HL-60 (cell line): ENCODE data around the gene AIFM3.
A peak's percentile ranks its signal among the peaks of the same experiment; 100 is the strongest.
"Not testable (repeated sequence)": the region's sequence is repeated elsewhere in the genome, so short reads cannot be mapped to it uniquely, and the experiment has no call there.

Source experiments
- DNase-seq, 2 experiments: peaks; one replicate each; pipeline ENCODE4 v3.0.0-alpha.2; 2010 to 2020; ENCODE audit warnings: low read depth in 1 of 2, low spot score in 1 of 2
- H3K27ac ChIP-seq: fragments of 250-450 bp; sonication (Bioruptor Pico); replicated peaks from 2 replicates; pipeline ENCODE4 v1.5.1; 2020; ENCODE audit warnings: mild to moderate bottlenecking, moderate library complexity
- H3K27me3 ChIP-seq: fragments of 250-450 bp; sonication (Bioruptor Pico); 2 replicates; pipeline ENCODE4 v1.5.1; 2021; ENCODE audit warnings: mild to moderate bottlenecking, moderate library complexity; ENCODE audit not compliant: insufficient read depth, poor library complexity, severe bottlenecking
- H3K4me3 ChIP-seq: replicated peaks from 2 replicates; pipeline ENCODE4 v1.5.1; 2011; ENCODE audit warnings: mild to moderate bottlenecking, control low read depth, low read length; ENCODE audit not compliant: insufficient read depth
- GABPA ChIP-seq: IDR thresholded peaks from 2 replicates; pipeline ENCODE4 v1.6.1; 2012; ENCODE audit warnings: low read depth
- POLR2AphosphoS5 ChIP-seq: IDR thresholded peaks from 2 replicates; pipeline ENCODE4 v1.6.1; 2012; ENCODE audit warnings: low read depth
- SPI1 ChIP-seq: IDR thresholded peaks from 2 replicates; pipeline ENCODE4 v1.6.1; 2012; ENCODE audit warnings: low read depth, mild to moderate bottlenecking, borderline replicate concordance
- TF ChIP-seq, protein P1 (sequence below): IDR thresholded peaks from one replicate; pipeline ENCODE4 v1.5.1; 2011; ENCODE audit warnings: low read length, control low read depth, inconsistent platforms; ENCODE audit not compliant: insufficient read depth
- TF ChIP-seq, protein P2 (sequence below): IDR thresholded peaks from 2 replicates; pipeline ENCODE4 v1.6.1; 2012; ENCODE audit warnings: low read depth; ENCODE audit not compliant: insufficient replicate concordance

Gene AIFM3

DNA sequence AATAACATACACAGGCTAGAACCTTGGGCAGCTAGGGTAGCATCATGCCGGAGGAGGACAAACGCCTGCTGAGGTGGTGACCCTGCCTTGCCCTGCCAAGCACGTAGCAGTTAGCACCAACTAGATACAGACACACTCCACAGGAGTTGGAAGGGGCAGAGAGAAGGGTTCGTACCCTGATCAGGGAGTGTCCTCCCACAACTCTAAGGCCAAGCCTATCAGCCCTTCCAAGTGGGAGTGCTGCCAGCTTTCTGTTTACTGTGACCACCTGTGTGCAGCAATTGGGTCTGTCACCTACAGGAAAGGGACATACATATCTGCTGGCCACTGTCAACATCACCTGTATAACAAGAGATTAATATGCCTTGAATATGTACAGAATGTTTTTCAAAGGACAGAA, 36.7 kb downstream of the AIFM3 start:
- TF ChIP-seq GABPA, result no peak
- TF ChIP-seq, protein P1, sequence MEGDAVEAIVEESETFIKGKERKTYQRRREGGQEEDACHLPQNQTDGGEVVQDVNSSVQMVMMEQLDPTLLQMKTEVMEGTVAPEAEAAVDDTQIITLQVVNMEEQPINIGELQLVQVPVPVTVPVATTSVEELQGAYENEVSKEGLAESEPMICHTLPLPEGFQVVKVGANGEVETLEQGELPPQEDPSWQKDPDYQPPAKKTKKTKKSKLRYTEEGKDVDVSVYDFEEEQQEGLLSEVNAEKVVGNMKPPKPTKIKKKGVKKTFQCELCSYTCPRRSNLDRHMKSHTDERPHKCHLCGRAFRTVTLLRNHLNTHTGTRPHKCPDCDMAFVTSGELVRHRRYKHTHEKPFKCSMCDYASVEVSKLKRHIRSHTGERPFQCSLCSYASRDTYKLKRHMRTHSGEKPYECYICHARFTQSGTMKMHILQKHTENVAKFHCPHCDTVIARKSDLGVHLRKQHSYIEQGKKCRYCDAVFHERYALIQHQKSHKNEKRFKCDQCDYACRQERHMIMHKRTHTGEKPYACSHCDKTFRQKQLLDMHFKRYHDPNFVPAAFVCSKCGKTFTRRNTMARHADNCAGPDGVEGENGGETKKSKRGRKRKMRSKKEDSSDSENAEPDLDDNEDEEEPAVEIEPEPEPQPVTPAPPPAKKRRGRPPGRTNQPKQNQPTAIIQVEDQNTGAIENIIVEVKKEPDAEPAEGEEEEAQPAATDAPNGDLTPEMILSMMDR, result no peak
- no peak for TF ChIP-seq SPI1
- TF ChIP-seq, protein P2, sequence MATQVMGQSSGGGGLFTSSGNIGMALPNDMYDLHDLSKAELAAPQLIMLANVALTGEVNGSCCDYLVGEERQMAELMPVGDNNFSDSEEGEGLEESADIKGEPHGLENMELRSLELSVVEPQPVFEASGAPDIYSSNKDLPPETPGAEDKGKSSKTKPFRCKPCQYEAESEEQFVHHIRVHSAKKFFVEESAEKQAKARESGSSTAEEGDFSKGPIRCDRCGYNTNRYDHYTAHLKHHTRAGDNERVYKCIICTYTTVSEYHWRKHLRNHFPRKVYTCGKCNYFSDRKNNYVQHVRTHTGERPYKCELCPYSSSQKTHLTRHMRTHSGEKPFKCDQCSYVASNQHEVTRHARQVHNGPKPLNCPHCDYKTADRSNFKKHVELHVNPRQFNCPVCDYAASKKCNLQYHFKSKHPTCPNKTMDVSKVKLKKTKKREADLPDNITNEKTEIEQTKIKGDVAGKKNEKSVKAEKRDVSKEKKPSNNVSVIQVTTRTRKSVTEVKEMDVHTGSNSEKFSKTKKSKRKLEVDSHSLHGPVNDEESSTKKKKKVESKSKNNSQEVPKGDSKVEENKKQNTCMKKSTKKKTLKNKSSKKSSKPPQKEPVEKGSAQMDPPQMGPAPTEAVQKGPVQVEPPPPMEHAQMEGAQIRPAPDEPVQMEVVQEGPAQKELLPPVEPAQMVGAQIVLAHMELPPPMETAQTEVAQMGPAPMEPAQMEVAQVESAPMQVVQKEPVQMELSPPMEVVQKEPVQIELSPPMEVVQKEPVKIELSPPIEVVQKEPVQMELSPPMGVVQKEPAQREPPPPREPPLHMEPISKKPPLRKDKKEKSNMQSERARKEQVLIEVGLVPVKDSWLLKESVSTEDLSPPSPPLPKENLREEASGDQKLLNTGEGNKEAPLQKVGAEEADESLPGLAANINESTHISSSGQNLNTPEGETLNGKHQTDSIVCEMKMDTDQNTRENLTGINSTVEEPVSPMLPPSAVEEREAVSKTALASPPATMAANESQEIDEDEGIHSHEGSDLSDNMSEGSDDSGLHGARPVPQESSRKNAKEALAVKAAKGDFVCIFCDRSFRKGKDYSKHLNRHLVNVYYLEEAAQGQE, result no peak
- no peak for TF ChIP-seq POLR2AphosphoS5
- DNase-seq, result no peak
- Histone ChIP-seq H3K4me3 (no peak overlapping the region), H3K27me3 (no peaks in the 10 kb centered on the region), H3K27ac (no peak overlapping the region)

DNA sequence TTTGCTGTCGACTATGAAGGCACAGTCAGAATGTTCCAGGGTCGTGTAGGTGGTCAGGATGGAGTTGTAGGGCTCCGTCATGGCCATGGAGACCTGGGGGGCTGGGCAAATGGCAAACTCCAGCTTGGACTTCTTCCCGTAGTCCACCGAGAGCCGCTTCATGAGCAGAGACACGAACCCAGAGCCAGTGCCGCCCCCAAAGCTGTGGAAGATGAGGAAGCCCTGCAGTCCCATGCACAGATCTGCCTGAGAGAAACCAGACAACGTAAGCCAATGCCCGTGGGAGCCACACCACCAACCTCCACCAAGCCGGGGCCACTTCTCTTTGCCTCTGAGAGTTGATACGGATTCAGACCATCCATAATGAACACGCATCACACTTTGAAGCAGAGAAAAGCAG, 42.2 kb downstream of the AIFM3 start:
- H3K27ac ChIP-seq, H3K27me3 ChIP-seq, H3K4me3 ChIP-seq, DNase-seq: not testable (repeated sequence)

DNA sequence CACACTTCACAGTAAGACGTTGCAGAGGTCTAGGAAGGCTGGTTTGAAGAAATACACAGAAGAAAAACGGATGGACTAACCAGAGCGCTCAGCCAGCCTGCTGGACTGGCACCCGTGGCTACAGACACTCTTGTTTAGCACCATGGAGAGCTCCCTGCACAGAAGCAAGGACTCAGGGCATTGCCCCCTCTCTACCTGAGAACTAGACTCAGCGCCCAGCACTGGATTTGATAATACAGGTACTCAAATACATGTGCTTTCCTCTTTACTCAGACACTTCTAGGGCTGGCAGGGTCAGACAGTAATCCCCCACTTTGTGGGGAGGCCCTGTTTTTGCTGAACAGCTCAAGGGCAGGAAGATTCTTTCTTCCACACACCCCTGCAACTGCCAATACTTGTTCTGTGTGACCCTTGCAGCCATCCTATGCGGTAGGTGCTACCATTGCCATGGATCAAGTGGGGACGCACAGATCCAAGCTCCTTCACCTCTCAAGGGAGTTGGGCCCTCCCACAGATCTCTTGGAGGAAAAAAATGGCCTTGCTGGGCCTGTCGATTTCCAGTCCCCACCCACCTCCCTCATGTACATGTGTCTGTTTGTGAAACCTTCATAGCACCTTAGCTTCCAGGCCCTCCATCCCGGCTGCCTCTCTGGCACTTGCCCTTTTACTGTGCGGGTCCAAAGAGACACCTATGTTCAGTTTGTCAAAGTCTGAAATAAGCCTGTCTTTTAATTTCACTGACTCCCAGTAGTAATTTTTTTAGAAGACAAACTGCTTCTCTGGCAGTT, 42.8 kb downstream of the AIFM3 start:
- TF ChIP-seq SPI1, result no peak
- TF ChIP-seq, protein P2, result peak; percentile 97
- Histone ChIP-seq H3K27me3 (peaks cover 15% of the 10 kb centered on the region), H3K4me3 (no peak overlapping the region), H3K27ac (no peak overlapping the region)
- DNase-seq, result peak in 1 of 2 experiments; percentile 46

DNA sequence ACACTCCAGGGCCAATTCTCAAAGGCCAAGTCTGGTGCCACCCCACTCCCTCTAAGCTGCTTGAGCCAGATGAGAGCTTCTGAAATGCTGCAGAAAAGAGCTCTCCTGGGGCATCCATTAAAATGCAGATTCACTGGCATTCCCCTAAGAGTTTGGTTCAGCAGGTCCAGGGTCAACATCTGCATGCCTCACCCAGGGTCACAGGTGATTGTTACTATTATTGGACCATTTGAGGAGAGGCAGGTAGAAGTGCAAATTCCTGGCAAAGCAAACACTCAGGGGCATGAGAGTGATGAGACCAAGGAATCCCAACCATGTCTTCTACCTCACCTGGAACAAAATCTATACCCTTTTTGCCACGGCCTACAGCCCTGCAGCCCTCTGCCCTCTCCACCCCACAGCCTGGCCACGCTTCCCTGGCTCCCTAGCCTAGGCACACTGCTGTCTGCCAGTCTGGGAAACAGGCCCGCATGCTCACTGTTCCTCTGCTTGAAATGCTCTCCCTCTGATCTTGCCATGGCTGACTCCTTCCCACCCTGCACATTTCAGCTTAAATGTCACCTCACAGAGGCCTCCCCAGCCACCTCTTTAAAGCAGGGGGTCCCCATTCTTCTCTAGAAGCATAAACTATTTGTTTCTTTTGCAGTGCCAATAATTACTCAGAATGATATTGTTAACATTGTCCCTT, 43.5 kb downstream of the AIFM3 start:
- no peak overlapping the region for H3K4me3 ChIP-seq
- TF ChIP-seq POLR2AphosphoS5 (no peak), GABPA (no peak), SPI1 (no peak)
- TF ChIP-seq, protein P2, result no peak
- TF ChIP-seq, protein P1, result no peak
- no peak overlapping the region for H3K27ac ChIP-seq
- DNase-seq, result no peak
- peaks cover 19% of the 10 kb centered on the region for H3K27me3 ChIP-seq
